GM21526 (cell line): ENCODE measurements around the gene ZFP36L1.

Experiments used
- ATAC-seq: cut with Tn5 transposase; IDR thresholded peaks from one replicate; pipeline ENCODE4 v1.9.1; 2021; ENCODE audit warnings: moderate library complexity; ENCODE audit not compliant: unreplicated experiment, low FRiP score

ZFP36L1 gene

DNA sequence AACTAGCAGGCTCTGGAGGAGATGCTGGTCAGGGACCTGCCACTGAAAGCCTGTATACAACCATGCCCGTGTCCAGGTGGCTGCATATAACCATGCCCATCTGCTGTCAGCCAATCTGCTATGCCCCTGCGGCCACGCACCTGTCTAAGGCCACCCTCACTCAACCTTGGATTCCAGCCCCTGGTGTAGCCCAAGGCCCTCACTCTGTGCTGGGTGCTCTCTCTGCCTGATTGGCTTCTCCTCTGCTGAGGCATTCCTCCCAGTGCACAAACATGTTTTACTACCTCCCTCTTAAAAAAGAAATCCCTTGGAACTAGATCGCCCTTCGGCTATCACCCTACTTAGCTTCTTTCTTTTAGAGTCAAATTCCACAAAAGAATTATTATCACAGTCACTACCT lies 45.5 kb downstream of the ZFP36L1 start:
- ATAC-seq = no peak

DNA sequence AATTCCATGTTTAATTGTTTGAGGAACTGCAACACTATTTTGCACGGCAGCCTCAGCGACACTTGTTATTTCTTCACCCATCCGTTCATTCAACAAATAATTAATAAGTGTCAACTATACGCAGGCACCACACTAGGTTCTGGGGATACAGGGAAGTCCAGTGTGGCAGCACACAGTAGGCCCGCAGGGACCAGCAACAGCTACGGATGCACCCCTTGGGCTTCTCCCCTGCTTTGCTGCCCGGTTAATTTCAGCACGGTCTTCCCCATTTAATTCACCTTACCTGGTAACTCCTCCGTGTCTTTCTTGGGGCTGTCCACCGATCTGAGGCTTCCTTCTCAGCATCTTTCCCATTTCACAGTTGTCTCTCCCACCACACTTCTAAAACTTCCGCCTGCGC lies 48.3 kb downstream of the ZFP36L1 start:
- no peak for ATAC-seq

DNA sequence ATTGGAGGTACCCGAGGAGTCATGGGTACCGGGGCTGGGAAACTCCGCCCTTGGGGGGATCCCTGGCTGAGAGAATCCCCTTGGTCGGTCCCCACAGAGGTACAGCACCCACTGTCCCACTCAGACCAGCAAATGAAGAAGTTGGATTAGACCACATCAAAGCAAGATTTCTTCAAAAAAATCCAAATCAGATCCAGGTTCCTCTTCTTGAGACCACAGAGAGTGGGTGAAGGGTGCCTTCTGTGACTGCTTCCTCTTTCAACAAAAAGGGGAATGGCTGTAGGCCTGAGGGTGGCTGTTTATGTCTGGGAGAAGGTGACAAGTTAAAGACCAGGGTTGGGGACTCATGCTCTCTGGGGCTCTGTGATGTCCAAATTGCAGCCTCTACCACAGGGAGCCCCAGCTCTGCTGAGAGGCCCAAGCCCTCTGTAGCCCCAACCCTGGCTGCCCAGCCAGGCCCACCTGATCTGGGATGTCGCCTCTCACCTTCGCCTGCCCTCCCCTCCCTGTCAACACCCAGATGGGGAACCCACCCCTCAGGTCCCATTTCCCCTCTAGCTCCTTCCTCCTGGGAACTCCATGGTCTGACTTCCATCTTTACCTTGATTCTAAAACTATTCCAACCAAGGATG lies 50.9 kb downstream of the ZFP36L1 start:
- ATAC-seq = peak; percentile 65

DNA sequence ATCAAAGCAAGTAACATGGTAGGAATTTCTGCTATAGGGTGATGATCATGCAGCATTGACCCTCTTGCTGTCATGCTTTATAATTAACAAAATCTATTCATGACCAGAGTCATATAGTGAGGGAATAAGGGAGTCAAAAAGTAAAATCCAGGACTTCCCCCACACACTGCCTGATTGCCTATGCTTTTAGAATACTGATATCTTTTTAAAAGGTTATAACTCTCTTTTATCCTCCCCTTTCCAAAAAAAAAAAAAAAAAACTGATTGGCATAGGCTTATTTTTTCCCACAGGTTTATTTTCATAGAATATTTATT lies 51.4 kb downstream of the ZFP36L1 start:
- ATAC-seq = no peak

DNA sequence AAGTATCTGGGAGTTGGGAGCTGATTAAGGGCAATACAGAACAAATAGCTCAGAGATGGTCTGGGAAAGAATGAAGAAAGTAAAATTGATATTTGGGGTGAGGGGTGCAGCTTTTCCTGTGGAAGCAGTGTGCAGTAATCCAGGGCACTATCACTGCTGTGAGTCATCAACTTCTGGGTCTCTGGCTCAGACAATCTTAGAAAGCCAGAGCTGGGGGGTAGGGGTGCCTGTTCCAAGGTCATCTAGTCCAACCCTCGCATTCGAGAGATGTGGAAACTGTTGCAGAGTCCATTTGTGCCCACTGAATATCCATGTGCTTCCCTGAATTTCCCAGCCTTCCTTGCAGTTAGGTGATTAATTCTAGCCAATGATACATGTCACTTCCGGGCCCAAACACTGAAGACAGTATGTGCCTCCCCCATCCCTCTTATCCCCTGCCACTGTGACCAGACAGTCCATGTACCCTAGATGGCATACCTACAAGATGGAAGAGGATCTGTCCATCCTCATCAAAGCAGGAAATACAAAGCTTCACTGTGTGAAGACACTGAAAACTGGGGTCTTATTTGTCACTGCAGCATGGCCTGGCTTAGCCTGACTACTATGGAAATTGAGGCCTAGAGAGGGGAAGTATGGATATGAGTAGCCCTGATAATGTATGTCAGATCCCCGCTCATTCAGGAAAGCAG lies 51.9 kb downstream of the ZFP36L1 start:
- no peak for ATAC-seq

DNA sequence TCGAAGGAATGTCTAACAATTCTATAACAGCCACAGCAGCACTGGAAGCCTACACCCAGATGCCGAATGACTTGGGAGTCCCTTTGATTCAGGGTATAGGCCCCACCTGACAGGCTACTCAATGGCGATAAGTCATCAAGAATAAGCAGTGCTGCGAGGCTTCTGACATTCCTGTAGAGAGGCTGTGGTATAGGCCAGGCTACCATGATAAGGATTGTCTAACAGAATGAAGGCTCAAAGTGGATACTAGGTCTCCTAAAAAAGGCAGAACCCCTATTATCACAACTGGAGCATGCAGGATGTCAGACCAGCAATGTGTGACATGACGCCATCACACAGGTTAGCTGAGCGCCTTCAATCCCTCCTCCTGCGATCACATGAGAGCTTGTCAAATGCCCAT lies 53.2 kb downstream of the ZFP36L1 start:
- no peak for ATAC-seq

- ATAC-seq = no peak
Measured at GRCh38 chr14:68738559-68738958, 54.3 kb downstream of the ZFP36L1 start.
